ENCODE results near the gene ZNF354C. TPM values are rescaled to one million over a fixed set of nuclear protein-coding genes. Genes with fewer than 3 reads are reported as not detected.
"Not testable (repeated sequence)": the region's sequence is repeated elsewhere in the genome, so short reads cannot be mapped to it uniquely, and the experiment has no call there.

ZNF354C gene
- total and polyA plus RNA-seq, 7 donors, result 1.1 to 3.7 (median 2.4) TPM

DNA sequence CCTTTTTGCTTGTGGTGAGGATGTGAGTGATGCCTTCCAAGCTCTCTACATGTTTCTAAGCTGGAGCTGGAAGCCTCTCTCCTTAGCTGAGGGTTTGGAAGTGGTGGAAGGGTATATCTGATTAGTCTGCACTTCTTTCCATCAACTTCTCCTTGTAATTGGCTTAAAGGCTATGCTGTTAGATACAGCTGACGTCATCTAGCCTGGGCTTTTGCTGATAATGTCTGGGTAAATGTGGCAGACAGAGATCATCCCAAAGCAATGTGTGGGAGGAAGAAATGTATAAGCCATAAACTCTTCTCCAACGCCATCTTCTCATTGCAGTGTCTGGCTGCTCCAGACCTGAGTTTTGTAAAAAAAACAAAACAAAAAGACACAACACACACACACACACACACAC, 29.3 kb downstream of the ZNF354C start:
- no peaks in the 10 kb centered on the region for H3K27me3 ChIP-seq (ENCODE audit: insufficient read depth in 3 of 3, low read length in 2 of 3)
- TF ChIP-seq, protein P1, sequence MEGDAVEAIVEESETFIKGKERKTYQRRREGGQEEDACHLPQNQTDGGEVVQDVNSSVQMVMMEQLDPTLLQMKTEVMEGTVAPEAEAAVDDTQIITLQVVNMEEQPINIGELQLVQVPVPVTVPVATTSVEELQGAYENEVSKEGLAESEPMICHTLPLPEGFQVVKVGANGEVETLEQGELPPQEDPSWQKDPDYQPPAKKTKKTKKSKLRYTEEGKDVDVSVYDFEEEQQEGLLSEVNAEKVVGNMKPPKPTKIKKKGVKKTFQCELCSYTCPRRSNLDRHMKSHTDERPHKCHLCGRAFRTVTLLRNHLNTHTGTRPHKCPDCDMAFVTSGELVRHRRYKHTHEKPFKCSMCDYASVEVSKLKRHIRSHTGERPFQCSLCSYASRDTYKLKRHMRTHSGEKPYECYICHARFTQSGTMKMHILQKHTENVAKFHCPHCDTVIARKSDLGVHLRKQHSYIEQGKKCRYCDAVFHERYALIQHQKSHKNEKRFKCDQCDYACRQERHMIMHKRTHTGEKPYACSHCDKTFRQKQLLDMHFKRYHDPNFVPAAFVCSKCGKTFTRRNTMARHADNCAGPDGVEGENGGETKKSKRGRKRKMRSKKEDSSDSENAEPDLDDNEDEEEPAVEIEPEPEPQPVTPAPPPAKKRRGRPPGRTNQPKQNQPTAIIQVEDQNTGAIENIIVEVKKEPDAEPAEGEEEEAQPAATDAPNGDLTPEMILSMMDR (IDR thresholded peaks at IDR 0.05), result no peak
- no peaks in the 10 kb centered on the region for H3K36me3 ChIP-seq (ENCODE audit: insufficient read depth in 1 of 2, low read depth in 1 of 2)
- DNase-seq (no peak), ATAC-seq (no peak)
- H3K4me3 ChIP-seq, result no peak overlapping the region
- 80 to 92% (median 87%) methylated on average over 2 of the region's 2 CpGs for WGBS, 3 donors
- H3K27ac ChIP-seq, result no peak overlapping the region
- H3K4me1 ChIP-seq, result no peaks in the 10 kb centered on the region
- intact Hi-C loops (cut with DNase I), result no loop called here
- peaks cover 96% of the 10 kb centered on the region for H3K9me3 ChIP-seq

DNA sequence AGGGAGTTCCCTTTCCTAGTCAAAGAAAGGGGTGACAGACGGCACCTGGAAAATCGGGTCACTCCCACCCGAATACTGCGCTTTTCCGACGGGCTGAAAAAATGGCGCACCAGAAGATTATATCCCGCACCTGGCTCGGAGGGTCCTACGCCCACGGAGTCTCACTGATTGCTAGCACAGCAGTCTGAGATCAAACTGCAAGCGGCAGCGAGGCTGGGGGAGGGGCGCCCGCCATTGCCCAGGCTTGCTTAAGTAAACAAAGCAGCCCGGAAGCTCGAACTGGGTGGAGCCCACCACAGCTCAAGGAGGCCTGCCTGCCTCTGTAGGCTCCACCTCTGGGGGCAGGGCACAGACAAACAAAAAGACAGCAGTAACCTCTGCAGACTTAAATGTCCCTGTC, 41.1 kb downstream of the ZNF354C start:
- ATAC-seq; H3K4me3 ChIP-seq; DNase-seq; H3K27ac ChIP-seq; H3K4me1 ChIP-seq; H3K36me3 ChIP-seq (ENCODE audit: insufficient read depth in 1 of 2, low read depth in 1 of 2); H3K27me3 ChIP-seq (ENCODE audit: insufficient read depth in 3 of 3, low read length in 2 of 3); intact Hi-C loops (cut with DNase I): not testable (repeated sequence)
- 90 to 96% (median 92%) methylated on average over 15 to 17 of the region's 17 CpGs for WGBS, 3 donors
- peaks cover 39% of the 10 kb centered on the region for H3K9me3 ChIP-seq

DNA sequence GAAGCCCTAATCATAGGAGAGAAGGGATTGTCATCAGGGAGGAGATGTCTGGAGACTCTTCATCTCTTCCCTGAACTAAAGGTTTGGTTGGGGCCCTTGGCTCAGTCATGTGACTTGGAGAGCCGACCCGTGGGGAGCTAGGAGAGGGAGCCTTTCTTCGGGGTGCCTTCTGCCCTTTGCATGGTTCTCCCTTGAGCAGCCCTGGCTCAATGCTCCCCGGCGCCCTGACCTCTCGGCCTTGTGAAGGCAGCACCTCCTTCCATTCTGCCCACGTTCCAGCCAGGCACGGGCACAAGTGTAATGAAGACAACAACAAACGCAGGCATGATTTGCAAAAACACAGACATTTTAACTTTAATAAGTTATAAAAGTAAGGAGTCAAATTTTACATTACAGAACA, 50.4 kb downstream of the ZNF354C start:
- intact Hi-C loops (cut with DNase I), result no loop called here
- no peak overlapping the region for H3K27ac ChIP-seq
- H3K4me3 ChIP-seq, result no peak overlapping the region
- no peaks in the 10 kb centered on the region for H3K27me3 ChIP-seq (ENCODE audit: insufficient read depth in 3 of 3, low read length in 2 of 3)
- H3K4me1 ChIP-seq, result no peaks in the 10 kb centered on the region
- ATAC-seq (no peak), DNase-seq (no peak)
- no peaks in the 10 kb centered on the region for H3K36me3 ChIP-seq (ENCODE audit: insufficient read depth in 1 of 2, low read depth in 1 of 2)
- WGBS, 3 donors, result 86 to 88% (median 86%) methylated on average over 9 of the region's 9 CpGs
- peaks cover 49% of the 10 kb centered on the region for H3K9me3 ChIP-seq
- TF ChIP-seq, protein P1 (IDR thresholded peaks at IDR 0.05), result no peak

DNA sequence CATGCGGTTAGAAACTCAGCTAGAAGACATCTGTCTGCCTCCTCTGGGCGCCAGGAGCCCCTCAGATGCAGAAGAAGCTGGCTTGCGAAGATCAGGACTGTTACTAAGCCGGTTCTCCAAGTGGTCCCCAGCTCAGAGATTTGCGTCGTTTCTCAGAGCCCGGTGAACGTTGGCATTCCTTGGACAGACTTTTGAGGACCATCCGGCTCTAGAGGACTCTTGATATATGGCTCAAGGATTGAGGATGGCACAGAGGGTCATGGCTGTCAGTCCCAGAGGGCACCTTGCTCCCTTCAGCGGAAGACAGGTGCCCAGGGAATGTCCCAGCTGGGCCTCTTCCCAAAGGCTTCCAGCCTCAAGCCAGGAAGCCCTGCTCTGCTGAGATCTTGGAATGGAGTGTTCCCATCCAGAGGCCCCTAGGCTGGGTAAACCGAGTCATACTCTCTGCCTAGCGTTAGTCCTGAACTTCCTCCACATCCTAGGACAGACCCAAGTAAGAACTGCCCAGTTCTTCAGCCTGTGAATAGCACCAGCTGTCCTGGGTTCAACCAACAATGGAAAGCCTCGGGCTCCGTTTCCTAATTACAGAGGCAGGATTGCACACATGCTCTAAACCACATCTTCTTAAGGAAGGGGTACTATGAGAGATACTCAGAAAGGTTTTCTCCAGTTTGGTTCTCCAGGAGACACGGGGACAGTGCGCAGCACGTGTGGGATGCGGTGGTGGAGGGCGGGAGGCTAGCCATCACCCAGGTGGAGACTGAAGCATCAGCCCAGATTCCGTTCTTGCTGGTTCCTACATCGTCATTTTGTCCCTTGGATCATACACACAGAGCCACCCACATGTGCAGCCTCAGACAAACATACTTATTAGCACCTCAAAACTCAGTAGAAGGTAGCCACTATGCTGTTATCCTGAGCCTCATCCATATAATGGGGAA, 51.4 kb downstream of the ZNF354C start:
- WGBS, 3 donors, result 86 to 88% (median 86%) methylated on average over 21 of the region's 21 CpGs
- no peak for ATAC-seq
- TF ChIP-seq, protein P1 (IDR thresholded peaks at IDR 0.05), result no peak
- Histone ChIP-seq H3K4me3 (no peak overlapping the region), H3K27me3 (ENCODE audit: insufficient read depth in 3 of 3, low read length in 2 of 3) (no peaks in the 10 kb centered on the region), H3K9me3 (peaks cover 49% of the 10 kb centered on the region), H3K36me3 (ENCODE audit: insufficient read depth in 1 of 2, low read depth in 1 of 2) (no peaks in the 10 kb centered on the region), H3K4me1 (no peaks in the 10 kb centered on the region), H3K27ac (no peak overlapping the region)
- intact Hi-C loops (cut with DNase I), result no loop called here
- no peak for DNase-seq

DNA sequence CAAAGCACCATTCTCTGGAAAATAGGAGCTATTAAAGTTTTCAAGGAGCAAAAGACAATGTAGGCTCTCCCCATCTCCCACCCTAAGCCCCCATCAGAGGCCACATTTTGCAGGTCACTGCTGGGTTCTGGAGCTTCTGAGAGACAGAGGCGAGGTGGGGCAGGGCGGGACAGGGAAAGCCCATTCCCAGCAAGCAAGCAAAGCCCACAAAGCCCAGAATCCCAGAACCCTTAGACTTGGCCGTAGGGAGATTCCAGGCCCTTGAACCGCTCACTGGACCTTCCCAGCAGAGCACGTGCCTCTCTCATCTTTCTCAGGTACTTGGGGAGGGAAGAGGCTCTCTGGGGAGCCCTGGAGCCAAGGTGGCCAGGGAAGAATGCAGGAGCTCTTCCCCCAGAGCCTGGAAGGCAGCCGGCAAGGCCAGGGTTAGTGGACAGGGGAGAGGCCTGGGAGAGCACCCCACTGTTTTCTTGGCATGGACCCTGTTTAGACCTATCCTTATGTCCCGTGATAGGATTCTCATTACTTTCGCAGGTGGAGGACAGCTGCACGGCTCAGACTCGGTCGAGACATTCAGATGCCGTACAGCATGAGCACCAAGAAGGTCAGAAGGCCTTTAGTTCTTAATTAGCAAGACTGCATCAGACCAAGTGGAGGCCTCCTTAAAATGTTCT, 52.4 kb downstream of the ZNF354C start:
- intact Hi-C loops (cut with DNase I), result no loop called here
- peaks cover 41% of the 10 kb centered on the region for H3K9me3 ChIP-seq

More for the DNA sequence above, 52.4 kb downstream of the ZNF354C start:
- no peaks in the 10 kb centered on the region for H3K27me3 ChIP-seq (ENCODE audit: insufficient read depth in 3 of 3, low read length in 2 of 3)
- H3K27ac ChIP-seq, result no peak overlapping the region
- DNase-seq (no peak), ATAC-seq (no peak)
- no peaks in the 10 kb centered on the region for H3K4me1 ChIP-seq
- TF ChIP-seq, protein P1 (IDR thresholded peaks at IDR 0.05), result no peak
- WGBS, 3 donors, result 89 to 91% (median 90%) methylated on average over 12 of the region's 12 CpGs
- no peak overlapping the region for H3K4me3 ChIP-seq
- H3K36me3 ChIP-seq (ENCODE audit: insufficient read depth in 1 of 2, low read depth in 1 of 2), result no peaks in the 10 kb centered on the region

Data from psoas muscle (tissue), 8 donors.